ENCODE results near the gene NFKBIE. TPM values are rescaled to one million over a fixed set of nuclear protein-coding genes. Genes with fewer than 3 reads are reported as not detected.

Gene NFKBIE
- total and polyA plus RNA-seq, 2 of the 13 experiments (the other 11 are each of a cell fraction or from before 2014, with no cell fraction given): 6.7 to 14.5 TPM

DNA sequence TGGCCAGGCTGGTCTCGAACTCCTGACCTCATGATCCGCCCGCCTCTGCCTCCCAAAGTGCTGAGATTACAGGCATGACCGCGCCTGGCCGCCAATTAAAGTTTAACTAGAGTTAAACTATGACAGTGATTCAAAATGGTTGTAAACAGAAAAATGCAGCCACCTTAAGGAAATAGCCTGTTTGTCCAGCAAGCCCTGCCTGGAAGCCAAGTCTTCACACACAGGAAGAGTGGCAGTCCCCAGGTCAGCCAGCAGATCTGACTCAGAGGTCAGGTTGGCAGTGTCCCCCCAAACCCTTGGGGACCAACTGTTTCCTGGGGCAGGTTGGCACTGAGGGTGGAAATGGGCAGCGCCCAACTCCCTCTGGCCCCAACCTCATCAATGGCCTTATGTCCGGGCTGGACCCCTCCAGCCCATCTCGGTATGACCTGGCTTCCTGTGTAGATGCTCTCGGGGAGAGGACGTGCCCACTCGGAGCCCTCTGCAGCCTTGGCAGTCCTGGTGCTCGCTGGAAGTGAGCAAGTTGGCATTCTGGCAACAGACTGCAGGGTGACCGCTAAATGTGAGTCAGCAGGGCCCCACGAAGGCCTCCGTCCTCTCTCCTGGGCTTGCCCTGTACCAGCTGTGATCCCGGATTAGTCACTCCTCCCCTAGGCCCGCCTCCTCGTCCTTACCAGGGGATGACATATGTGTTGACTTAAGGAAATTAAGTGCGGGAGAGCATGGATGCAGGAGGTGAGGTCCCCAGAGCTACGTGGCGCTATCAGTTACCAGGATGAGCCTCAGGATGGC lies 28.1 kb downstream of the NFKBIE start (continued):
- TF ChIP-seq POGK (CRISPR knock-in tag; conservative IDR thresholded peaks at IDR 0.05): no peak
- TF ChIP-seq, protein P1, sequence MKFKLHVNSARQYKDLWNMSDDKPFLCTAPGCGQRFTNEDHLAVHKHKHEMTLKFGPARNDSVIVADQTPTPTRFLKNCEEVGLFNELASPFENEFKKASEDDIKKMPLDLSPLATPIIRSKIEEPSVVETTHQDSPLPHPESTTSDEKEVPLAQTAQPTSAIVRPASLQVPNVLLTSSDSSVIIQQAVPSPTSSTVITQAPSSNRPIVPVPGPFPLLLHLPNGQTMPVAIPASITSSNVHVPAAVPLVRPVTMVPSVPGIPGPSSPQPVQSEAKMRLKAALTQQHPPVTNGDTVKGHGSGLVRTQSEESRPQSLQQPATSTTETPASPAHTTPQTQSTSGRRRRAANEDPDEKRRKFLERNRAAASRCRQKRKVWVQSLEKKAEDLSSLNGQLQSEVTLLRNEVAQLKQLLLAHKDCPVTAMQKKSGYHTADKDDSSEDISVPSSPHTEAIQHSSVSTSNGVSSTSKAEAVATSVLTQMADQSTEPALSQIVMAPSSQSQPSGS (CRISPR knock-in tag; IDR thresholded peaks at IDR 0.05): no peak
- TF ChIP-seq ZNF790 (CRISPR knock-in tag; IDR thresholded peaks at IDR 0.05; ENCODE audit: borderline replicate concordance): no peak; the same call in 1 of the 2 replicates
- no peak for TF ChIP-seq CCAR2 (optimal IDR thresholded peaks at IDR 0.05; ENCODE audit: low read depth, low read length)
- TF ChIP-seq, protein P2, sequence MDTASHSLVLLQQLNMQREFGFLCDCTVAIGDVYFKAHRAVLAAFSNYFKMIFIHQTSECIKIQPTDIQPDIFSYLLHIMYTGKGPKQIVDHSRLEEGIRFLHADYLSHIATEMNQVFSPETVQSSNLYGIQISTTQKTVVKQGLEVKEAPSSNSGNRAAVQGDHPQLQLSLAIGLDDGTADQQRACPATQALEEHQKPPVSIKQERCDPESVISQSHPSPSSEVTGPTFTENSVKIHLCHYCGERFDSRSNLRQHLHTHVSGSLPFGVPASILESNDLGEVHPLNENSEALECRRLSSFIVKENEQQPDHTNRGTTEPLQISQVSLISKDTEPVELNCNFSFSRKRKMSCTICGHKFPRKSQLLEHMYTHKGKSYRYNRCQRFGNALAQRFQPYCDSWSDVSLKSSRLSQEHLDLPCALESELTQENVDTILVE (CRISPR knock-in tag; IDR thresholded peaks at IDR 0.05): no peak
- no peak for TF ChIP-seq SRSF9 (IDR thresholded peaks at IDR 0.05; ENCODE audit: borderline replicate concordance, insufficient read depth, low read depth, low read length, poor library complexity, severe bottlenecking)
- peak; percentile 38; the same call in 1 of the 2 replicates for TF ChIP-seq GFI1 (CRISPR knock-in tag; IDR thresholded peaks at IDR 0.05; ENCODE audit: borderline replicate concordance)
- no peak; the same call in 1 of the 2 replicates for TF ChIP-seq ZNF44 (CRISPR knock-in tag; IDR thresholded peaks at IDR 0.05)
- TF ChIP-seq, protein P3, sequence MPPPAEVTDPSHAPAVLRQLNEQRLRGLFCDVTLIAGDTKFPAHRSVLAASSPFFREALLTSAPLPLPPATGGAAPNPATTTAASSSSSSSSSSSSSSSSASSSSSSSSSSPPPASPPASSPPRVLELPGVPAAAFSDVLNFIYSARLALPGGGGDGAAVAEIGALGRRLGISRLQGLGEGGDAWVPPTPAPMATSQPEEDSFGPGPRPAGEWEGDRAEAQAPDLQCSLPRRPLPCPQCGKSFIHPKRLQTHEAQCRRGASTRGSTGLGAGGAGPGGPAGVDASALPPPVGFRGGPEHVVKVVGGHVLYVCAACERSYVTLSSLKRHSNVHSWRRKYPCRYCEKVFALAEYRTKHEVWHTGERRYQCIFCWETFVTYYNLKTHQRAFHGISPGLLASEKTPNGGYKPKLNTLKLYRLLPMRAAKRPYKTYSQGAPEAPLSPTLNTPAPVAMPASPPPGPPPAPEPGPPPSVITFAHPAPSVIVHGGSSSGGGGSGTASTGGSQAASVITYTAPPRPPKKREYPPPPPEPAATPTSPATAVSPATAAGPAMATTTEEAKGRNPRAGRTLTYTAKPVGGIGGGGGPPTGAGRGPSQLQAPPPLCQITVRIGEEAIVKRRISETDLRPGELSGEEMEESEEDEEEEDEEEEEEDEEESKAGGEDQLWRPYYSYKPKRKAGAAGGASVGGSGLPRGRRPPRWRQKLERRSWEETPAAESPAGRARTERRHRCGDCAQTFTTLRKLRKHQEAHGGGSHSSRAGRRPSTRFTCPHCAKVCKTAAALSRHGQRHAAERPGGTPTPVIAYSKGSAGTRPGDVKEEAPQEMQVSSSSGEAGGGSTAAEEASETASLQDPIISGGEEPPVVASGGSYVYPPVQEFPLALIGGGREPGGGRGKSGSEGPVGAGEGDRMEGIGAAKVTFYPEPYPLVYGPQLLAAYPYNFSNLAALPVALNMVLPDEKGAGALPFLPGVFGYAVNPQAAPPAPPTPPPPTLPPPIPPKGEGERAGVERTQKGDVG (CRISPR knock-in tag; IDR thresholded peaks at IDR 0.05; ENCODE audit: borderline replicate concordance): 0 out of 2 replicates have a peak, but pooled peaks have one; percentile 2
- no peak for TF ChIP-seq ATM (IDR thresholded peaks at IDR 0.05; ENCODE audit: borderline replicate concordance)
- TF ChIP-seq, protein P4, sequence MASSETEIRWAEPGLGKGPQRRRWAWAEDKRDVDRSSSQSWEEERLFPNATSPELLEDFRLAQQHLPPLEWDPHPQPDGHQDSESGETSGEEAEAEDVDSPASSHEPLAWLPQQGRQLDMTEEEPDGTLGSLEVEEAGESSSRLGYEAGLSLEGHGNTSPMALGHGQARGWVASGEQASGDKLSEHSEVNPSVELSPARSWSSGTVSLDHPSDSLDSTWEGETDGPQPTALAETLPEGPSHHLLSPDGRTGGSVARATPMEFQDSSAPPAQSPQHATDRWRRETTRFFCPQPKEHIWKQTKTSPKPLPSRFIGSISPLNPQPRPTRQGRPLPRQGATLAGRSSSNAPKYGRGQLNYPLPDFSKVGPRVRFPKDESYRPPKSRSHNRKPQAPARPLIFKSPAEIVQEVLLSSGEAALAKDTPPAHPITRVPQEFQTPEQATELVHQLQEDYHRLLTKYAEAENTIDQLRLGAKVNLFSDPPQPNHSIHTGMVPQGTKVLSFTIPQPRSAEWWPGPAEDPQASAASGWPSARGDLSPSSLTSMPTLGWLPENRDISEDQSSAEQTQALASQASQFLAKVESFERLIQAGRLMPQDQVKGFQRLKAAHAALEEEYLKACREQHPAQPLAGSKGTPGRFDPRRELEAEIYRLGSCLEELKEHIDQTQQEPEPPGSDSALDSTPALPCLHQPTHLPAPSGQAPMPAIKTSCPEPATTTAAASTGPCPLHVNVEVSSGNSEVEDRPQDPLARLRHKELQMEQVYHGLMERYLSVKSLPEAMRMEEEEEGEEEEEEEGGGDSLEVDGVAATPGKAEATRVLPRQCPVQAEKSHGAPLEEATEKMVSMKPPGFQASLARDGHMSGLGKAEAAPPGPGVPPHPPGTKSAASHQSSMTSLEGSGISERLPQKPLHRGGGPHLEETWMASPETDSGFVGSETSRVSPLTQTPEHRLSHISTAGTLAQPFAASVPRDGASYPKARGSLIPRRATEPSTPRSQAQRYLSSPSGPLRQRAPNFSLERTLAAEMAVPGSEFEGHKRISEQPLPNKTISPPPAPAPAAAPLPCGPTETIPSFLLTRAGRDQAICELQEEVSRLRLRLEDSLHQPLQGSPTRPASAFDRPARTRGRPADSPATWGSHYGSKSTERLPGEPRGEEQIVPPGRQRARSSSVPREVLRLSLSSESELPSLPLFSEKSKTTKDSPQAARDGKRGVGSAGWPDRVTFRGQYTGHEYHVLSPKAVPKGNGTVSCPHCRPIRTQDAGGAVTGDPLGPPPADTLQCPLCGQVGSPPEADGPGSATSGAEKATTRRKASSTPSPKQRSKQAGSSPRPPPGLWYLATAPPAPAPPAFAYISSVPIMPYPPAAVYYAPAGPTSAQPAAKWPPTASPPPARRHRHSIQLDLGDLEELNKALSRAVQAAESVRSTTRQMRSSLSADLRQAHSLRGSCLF (CRISPR knock-in tag; IDR thresholded peaks at IDR 0.05; ENCODE audit: borderline replicate concordance): no peak
- 0 out of 2 replicates have a peak, but pooled peaks have one; percentile 34 for TF ChIP-seq CAMTA2 (CRISPR knock-in tag; IDR thresholded peaks at IDR 0.05; ENCODE audit: borderline replicate concordance)
- TF ChIP-seq ZNF34 (CRISPR knock-in tag; IDR thresholded peaks at IDR 0.05; ENCODE audit: borderline replicate concordance): no peak
- TF ChIP-seq NFE2L1 (CRISPR knock-in tag; IDR thresholded peaks at IDR 0.05; ENCODE audit: borderline replicate concordance): no peak

Measured in HepG2 (cell line).